GM19467 (cell line): ENCODE results near the gene RAP1GAP.
A peak's percentile ranks its signal among the peaks of the same experiment; 100 is the strongest.

Source experiments
- ATAC-seq: cut with Tn5 transposase; IDR thresholded peaks from one replicate; pipeline ENCODE4 v1.9.1; 2021; ENCODE audit warnings: mild to moderate bottlenecking, moderate library complexity; ENCODE audit not compliant: unreplicated experiment

RAP1GAP gene

GRCh38 chr1:21663248-21663950 lies 5.8 kb downstream of the RAP1GAP start:
- no peak for ATAC-seq

GRCh38 chr1:21662426-21663247 lies 6.5 kb downstream of the RAP1GAP start:
- no peak for ATAC-seq

GRCh38 chr1:21661886-21662285 lies 7.3 kb downstream of the RAP1GAP start:
- no peak for ATAC-seq

GRCh38 chr1:21659924-21660326 lies 9.2 kb downstream of the RAP1GAP start:
- no peak for ATAC-seq

- ATAC-seq = peak; percentile 46
These were observed 9.8 kb downstream of the RAP1GAP start for GRCh38 chr1:21659099-21659923.

GRCh38 chr1:21657456-21658190 lies 11.5 kb downstream of the RAP1GAP start:
- ATAC-seq = no peak

- ATAC-seq = no peak
These were observed 13.4 kb downstream of the RAP1GAP start for GRCh38 chr1:21655748-21656147.

- ATAC-seq = no peak
These were observed 13.9 kb downstream of the RAP1GAP start for GRCh38 chr1:21655259-21655658.

- ATAC-seq = no peak
These were observed 14.9 kb downstream of the RAP1GAP start for GRCh38 chr1:21654209-21654608.

- ATAC-seq = no peak
These were observed 15.4 kb downstream of the RAP1GAP start for GRCh38 chr1:21653744-21654100.

GRCh38 chr1:21652937-21653743 lies 16.0 kb downstream of the RAP1GAP start:
- ATAC-seq = no peak

- ATAC-seq = no peak
These were observed 16.8 kb downstream of the RAP1GAP start for GRCh38 chr1:21652101-21652936.

- no peak for ATAC-seq
These were observed 17.7 kb downstream of the RAP1GAP start for GRCh38 chr1:21651214-21652042.

- no peak for ATAC-seq
These were observed 18.8 kb downstream of the RAP1GAP start for GRCh38 chr1:21650400-21650799.

GRCh38 chr1:21649315-21649714 lies 19.8 kb downstream of the RAP1GAP start:
- no peak for ATAC-seq

- ATAC-seq = no peak
These were observed 20.4 kb downstream of the RAP1GAP start for GRCh38 chr1:21648791-21649190.

- no peak for ATAC-seq
These were observed 20.8 kb downstream of the RAP1GAP start for GRCh38 chr1:21648352-21648730.
